T47D (cell line): ENCODE measurements around the gene FN3KRP.
"Not testable (repeated sequence)": the region's sequence is repeated elsewhere in the genome, so short reads cannot be mapped to it uniquely, and the experiment has no call there.

ENCODE experiments used
- DNase-seq, 2 experiments: peaks; one replicate each; pipeline versions ENCODE4 v3.0.0 to v3.0.0-alpha.2; 2011 to 2012; ENCODE audit warnings: low read depth in 1 of 2, low spot score in 1 of 2
- JUND ChIP-seq: IDR thresholded peaks from 2 replicates; pipeline ENCODE4 v1.6.1; 2012; ENCODE audit warnings: low read depth
- in situ Hi-C: cut with HindIII; loops from 2 replicates; pipeline ENCODE4 v1.10.0; 2016; ENCODE audit warnings: low sequenced_read_pairs, low pct_unique_long_range_greater_than_20kb

The FN3KRP gene

GRCh38 chr17:82769041-82769440 lies 52.5 kb downstream of the FN3KRP start:
- no peak for TF ChIP-seq JUND
- DNase-seq, result no peak
- in situ Hi-C loops, result no loop called here

- in situ Hi-C loops, result no loop called here
- DNase-seq, result peak; percentile 73 to 82
- no peak for TF ChIP-seq JUND
Observed at GRCh38 chr17:82772026-82772425, 55.5 kb downstream of the FN3KRP start.

DNA sequence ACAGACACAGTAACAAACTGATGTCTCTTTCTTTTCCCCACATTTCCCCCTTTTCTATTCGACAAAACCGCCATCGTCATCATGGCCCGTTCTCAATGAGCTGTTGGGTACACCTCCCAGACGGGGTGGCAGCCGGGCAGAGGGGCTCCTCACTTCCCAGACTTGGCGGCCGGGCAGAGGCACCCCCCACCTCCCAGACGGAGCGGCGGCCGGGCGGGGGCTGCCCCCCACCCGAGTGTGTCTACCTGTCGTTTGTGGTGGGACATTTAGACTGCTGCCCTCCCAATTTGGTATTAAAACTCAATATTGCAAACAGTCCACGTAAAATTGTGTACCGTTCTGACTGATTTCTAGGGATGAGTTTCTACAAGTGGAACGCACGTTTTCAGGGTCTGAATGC lies 58.0 kb downstream of the FN3KRP start:
- in situ Hi-C loops, DNase-seq: not testable (repeated sequence)

DNA sequence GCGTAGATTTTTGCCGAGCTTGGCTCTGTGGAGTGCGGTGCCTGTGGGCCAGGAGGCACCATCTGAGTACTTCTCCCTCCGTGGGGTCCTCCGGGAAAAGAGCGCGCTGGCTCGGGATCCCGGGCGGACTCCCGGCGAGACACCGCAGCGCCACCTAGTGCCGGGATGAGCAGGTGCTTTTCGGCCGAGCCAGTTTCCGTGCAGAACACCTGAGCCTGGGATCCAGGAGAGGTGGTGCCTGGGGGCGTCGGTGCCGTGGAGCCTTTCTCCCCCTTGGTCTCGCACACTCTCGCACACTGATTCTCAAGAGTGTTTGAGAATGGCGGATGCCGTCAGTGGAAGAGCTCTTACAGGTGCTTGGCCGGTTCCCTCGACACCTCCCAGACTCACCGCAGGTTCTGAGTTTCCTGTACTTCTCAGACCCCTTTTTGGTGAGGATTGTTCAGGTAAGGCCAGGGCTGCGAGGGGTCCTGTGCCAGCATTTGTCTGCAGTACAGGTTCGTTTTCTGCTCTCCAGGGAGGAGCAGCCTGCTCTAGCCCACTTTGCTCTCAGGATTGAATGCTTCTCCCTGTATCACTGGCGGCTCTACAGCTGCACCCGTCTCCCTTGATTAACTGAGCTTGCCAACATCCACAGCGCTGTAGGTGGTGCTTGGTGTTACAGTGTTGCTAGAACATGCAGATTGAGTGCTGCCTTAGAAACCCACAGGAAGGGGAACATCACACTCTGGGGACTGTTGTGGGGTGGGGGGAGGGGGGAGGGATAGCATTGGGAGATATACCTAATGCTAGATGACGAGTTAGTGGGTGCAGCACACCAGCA lies 58.7 kb downstream of the FN3KRP start:
- DNase-seq, result peak; percentile 79 to 97
- TF ChIP-seq JUND, result no peak
- in situ Hi-C loops, result no loop called here

- no peak for TF ChIP-seq JUND
- no peak for DNase-seq
- in situ Hi-C loops, result no loop called here
Observed at GRCh38 chr17:82776454-82776853, 59.9 kb downstream of the FN3KRP start.
